GM23338 (cell line): ENCODE measurements around the gene TP73. TPM values are rescaled to one million over a fixed set of nuclear protein-coding genes. Genes with fewer than 3 reads are reported as not detected.

Source experiments
- ATAC-seq: fragments of 200-7000 bp; cut with Tn5 transposase; 3 replicates; pipeline ENCODE4 v1.9.1; 2020
- DNase-seq: peaks from one replicate; pipeline ENCODE4 v3.0.0-alpha.2; 2015; ENCODE audit warnings: low spot score
- H2AFZ ChIP-seq: fragments of 200-600 bp; sonication (generic); 2 replicates; pipeline ENCODE4 v1.8.0; 2016; ENCODE audit warnings: antibody characterized with exemption, mild to moderate bottlenecking, moderate library complexity
- H3F3A ChIP-seq: fragments of 200-600 bp; sonication (generic); replicated peaks from 2 replicates; pipeline ENCODE4 v1.8.0; 2017; ENCODE audit warnings: antibody characterized with exemption, mixed run types, low read depth
- H3K27ac ChIP-seq: fragments of 200-600 bp; sonication (generic); 2 replicates; pipeline ENCODE4 v1.6.1; 2016; ENCODE audit warnings: low read depth
- H3K27me3 ChIP-seq: fragments of 200-600 bp; sonication (generic); 2 replicates; pipeline ENCODE4 v1.8.0; 2016; ENCODE audit warnings: mild to moderate bottlenecking, mixed run types, moderate library complexity; ENCODE audit not compliant: insufficient read depth
- H3K36me3 ChIP-seq: fragments of 200-600 bp; sonication (generic); 2 replicates; pipeline ENCODE4 v1.8.0; 2016; ENCODE audit warnings: mild to moderate bottlenecking; ENCODE audit not compliant: insufficient read depth
- H3K4me1 ChIP-seq: fragments of 200-600 bp; sonication (generic); 2 replicates; pipeline ENCODE4 v1.8.0; 2016; ENCODE audit warnings: mild to moderate bottlenecking, moderate library complexity; ENCODE audit not compliant: insufficient read depth
- H3K4me2 ChIP-seq: fragments of 200-600 bp; sonication (generic); 2 replicates; pipeline ENCODE4 v1.7.1; 2017; ENCODE audit warnings: mixed run types
- H3K4me3 ChIP-seq: fragments of 200-600 bp; sonication (generic); 2 replicates; pipeline ENCODE4 v1.6.1; 2016; ENCODE audit warnings: mixed run types
- H3K79me2 ChIP-seq: fragments of 200-600 bp; sonication (generic); replicated peaks from 2 replicates; pipeline ENCODE4 v1.8.0; 2017; ENCODE audit warnings: mild to moderate bottlenecking; ENCODE audit not compliant: insufficient read depth
- H3K9me2 ChIP-seq: fragments of 200-600 bp; sonication (generic); 2 replicates; pipeline ENCODE4 v1.8.0; 2017; ENCODE audit not compliant: insufficient read depth
- H4K20me1 ChIP-seq: fragments of 200-600 bp; sonication (generic); replicated peaks from 2 replicates; pipeline ENCODE4 v1.8.0; 2017; ENCODE audit warnings: mild to moderate bottlenecking; ENCODE audit not compliant: insufficient read depth
- H3K27ac Mint-ChIP-seq: 2 replicates; pipeline ENCODE4 v1.8.0; 2020; ENCODE audit warnings: inconsistent platforms, mild to moderate bottlenecking, moderate library complexity, mixed read lengths
- H3K27me3 Mint-ChIP-seq: 3 replicates; pipeline ENCODE4 v1.8.0; 2022; ENCODE audit warnings: low read depth, mild to moderate bottlenecking, moderate library complexity, mixed read lengths, inconsistent platforms; ENCODE audit not compliant: insufficient read depth, poor library complexity
- H3K36me3 Mint-ChIP-seq: 3 replicates; pipeline ENCODE4 v1.8.0; 2021; ENCODE audit warnings: low read depth, mild to moderate bottlenecking, inconsistent platforms, moderate library complexity, mixed read lengths
- H3K4me1 Mint-ChIP-seq: 3 replicates; pipeline ENCODE4 v1.8.0; 2020; ENCODE audit warnings: mild to moderate bottlenecking, inconsistent platforms, mixed read lengths
- H3K4me3 Mint-ChIP-seq: 3 replicates; pipeline ENCODE4 v1.8.0; 2021; ENCODE audit warnings: moderate library complexity, mild to moderate bottlenecking, inconsistent platforms, mixed read lengths
- H3K9me3 Mint-ChIP-seq: 3 replicates; pipeline ENCODE4 v1.8.0; 2020; ENCODE audit warnings: moderate library complexity, mild to moderate bottlenecking, inconsistent platforms, mixed read lengths
- CREB1 ChIP-seq: fragments of 250-450 bp; sonication (Bioruptor Pico); IDR thresholded peaks from 2 replicates; pipeline ENCODE4 v1.5.0; 2020; ENCODE audit warnings: low read depth, mild to moderate bottlenecking, moderate library complexity
- ETS1 ChIP-seq: IDR thresholded peaks from 2 replicates; pipeline ENCODE4 v1.6.1; 2016; ENCODE audit warnings: antibody characterized with exemption
- EZH2 ChIP-seq: fragments of 200-600 bp; sonication (generic); IDR thresholded peaks from one replicate; pipeline ENCODE4 v1.8.0; 2017; ENCODE audit warnings: antibody characterized with exemption, mild to moderate bottlenecking, low read depth; ENCODE audit not compliant: unreplicated experiment
- EZH2phosphoT487 ChIP-seq: fragments of 200-600 bp; sonication (generic); IDR thresholded peaks from one replicate; pipeline ENCODE4 v1.8.1; 2018; ENCODE audit warnings: antibody characterized with exemption; ENCODE audit not compliant: unreplicated experiment
- JUNB ChIP-seq: IDR thresholded peaks from one replicate; pipeline ENCODE4 v1.6.1; 2016; ENCODE audit warnings: antibody characterized with exemption; ENCODE audit not compliant: unreplicated experiment
- NANOG ChIP-seq: IDR thresholded peaks from 2 replicates; pipeline ENCODE4 v1.6.1; 2016; ENCODE audit warnings: antibody characterized with exemption, borderline replicate concordance
- POLR2AphosphoS5 ChIP-seq: IDR thresholded peaks from 2 replicates; pipeline ENCODE4 v1.6.1; 2016; ENCODE audit warnings: antibody characterized with exemption, low read depth
- STAT1 ChIP-seq: IDR thresholded peaks from one replicate; pipeline ENCODE4 v1.6.1; 2016; ENCODE audit warnings: antibody characterized with exemption; ENCODE audit not compliant: unreplicated experiment
- ZNF114 ChIP-seq: fragments of 250-450 bp; sonication (Bioruptor Pico); IDR thresholded peaks from 2 replicates; pipeline ENCODE4 v1.5.0; 2020; ENCODE audit warnings: mild to moderate bottlenecking, moderate library complexity
- ZNF331 ChIP-seq: fragments of 250-450 bp; sonication (Bioruptor Pico); IDR thresholded peaks from 2 replicates; pipeline ENCODE4 v1.5.0; 2020; ENCODE audit warnings: low read depth, mild to moderate bottlenecking, moderate library complexity
- polyA plus RNA-seq: library from polyadenylated mRNA; unstranded; fragments of >200 nt; fragmentation: Nextera tagmentation; extraction: Ambion mirVana; gene quantifications from 2 replicates; pipeline ENCODE4 v1.2.1, GENCODE V29; 2016
- total RNA-seq: library from RNA; depleted of rRNA; stranded (reverse); fragments of >200 nt; shearing (Covaris generic); gene quantifications from 2 replicates; pipeline ENCODE4 v1.2.3, GENCODE V29; 2014
- TF ChIP-seq, protein P1 (sequence below): fragments of 250-450 bp; sonication (Bioruptor Pico); IDR thresholded peaks from 2 replicates; pipeline ENCODE4 v1.5.0; 2020; ENCODE audit warnings: mild to moderate bottlenecking, moderate library complexity
- TF ChIP-seq, protein P2 (sequence below), 2 experiments: fragments of 200-600 bp in 1 of 2; sonication (generic) in 1 of 2; conservative IDR thresholded peaks; 2 replicates each; pipeline versions ENCODE4 v1.5.1 to v1.6.1; 2016 to 2017; ENCODE audit warnings: antibody characterized with exemption in 2 of 2, low read depth in 2 of 2, mild to moderate bottlenecking in 2 of 2, moderate library complexity in 1 of 2

TP73 gene
- total and polyA plus RNA-seq, 2 experiments from 2014 or later = 1.4 to 3.4 TPM

DNA sequence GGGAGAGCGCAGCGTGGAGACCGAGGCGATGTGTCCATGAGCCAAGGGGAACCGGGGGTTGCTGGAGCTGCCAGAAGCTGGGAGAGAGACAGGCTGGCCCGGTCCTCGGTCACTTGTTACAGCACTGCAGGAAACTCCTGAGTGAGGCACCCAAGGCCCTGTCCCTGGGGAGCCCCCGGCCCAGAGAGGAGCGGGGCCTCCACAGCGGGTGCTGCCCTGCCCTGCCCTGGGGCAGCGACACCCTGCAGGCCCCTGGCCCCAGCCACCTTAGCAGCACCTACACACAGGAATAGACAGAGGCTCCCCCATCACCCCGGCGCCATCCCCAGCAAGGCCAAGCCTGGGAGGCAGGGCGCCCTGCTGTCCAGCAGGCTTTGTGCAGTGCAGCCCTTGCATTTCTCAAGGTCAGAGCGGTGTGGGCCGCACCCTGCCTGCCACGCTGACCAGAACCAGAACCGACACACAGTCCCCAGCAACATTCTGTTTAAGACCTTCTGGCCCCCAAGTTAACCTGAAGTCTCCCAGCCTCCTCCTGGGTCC lies 34.4 kb upstream of the TP73 start:
- Histone ChIP-seq H3K4me2 (no peak overlapping the region), H3K27ac (no peak overlapping the region), H3K4me1 (peaks cover 10% of the 10 kb centered on the region; the same call in 1 of the 2 replicates), H3K36me3 (no peaks in the 10 kb centered on the region), H2AFZ (no peak overlapping the region), H3F3A (no peaks in the 10 kb centered on the region), H3K4me3 (no peak overlapping the region), H3K27me3 (peaks cover 5% of the 10 kb centered on the region; the same call in 1 of the 2 replicates), H4K20me1 (no peaks in the 10 kb centered on the region), H3K9me2 (no peaks in the 10 kb centered on the region), H3K79me2 (no peaks in the 10 kb centered on the region)
- no peak overlapping the region for H3K4me3 Mint-ChIP-seq
- H3K27me3 Mint-ChIP-seq = peaks cover 14% of the 10 kb centered on the region
- H3K4me1 Mint-ChIP-seq = peaks cover 30% of the 10 kb centered on the region
- DNase-seq (no peak), ATAC-seq (no peak)
- no peak overlapping the region for H3K27ac Mint-ChIP-seq
- TF ChIP-seq ZNF114 (CRISPR knock-in tag) = no peak
- TF ChIP-seq, protein P1, sequence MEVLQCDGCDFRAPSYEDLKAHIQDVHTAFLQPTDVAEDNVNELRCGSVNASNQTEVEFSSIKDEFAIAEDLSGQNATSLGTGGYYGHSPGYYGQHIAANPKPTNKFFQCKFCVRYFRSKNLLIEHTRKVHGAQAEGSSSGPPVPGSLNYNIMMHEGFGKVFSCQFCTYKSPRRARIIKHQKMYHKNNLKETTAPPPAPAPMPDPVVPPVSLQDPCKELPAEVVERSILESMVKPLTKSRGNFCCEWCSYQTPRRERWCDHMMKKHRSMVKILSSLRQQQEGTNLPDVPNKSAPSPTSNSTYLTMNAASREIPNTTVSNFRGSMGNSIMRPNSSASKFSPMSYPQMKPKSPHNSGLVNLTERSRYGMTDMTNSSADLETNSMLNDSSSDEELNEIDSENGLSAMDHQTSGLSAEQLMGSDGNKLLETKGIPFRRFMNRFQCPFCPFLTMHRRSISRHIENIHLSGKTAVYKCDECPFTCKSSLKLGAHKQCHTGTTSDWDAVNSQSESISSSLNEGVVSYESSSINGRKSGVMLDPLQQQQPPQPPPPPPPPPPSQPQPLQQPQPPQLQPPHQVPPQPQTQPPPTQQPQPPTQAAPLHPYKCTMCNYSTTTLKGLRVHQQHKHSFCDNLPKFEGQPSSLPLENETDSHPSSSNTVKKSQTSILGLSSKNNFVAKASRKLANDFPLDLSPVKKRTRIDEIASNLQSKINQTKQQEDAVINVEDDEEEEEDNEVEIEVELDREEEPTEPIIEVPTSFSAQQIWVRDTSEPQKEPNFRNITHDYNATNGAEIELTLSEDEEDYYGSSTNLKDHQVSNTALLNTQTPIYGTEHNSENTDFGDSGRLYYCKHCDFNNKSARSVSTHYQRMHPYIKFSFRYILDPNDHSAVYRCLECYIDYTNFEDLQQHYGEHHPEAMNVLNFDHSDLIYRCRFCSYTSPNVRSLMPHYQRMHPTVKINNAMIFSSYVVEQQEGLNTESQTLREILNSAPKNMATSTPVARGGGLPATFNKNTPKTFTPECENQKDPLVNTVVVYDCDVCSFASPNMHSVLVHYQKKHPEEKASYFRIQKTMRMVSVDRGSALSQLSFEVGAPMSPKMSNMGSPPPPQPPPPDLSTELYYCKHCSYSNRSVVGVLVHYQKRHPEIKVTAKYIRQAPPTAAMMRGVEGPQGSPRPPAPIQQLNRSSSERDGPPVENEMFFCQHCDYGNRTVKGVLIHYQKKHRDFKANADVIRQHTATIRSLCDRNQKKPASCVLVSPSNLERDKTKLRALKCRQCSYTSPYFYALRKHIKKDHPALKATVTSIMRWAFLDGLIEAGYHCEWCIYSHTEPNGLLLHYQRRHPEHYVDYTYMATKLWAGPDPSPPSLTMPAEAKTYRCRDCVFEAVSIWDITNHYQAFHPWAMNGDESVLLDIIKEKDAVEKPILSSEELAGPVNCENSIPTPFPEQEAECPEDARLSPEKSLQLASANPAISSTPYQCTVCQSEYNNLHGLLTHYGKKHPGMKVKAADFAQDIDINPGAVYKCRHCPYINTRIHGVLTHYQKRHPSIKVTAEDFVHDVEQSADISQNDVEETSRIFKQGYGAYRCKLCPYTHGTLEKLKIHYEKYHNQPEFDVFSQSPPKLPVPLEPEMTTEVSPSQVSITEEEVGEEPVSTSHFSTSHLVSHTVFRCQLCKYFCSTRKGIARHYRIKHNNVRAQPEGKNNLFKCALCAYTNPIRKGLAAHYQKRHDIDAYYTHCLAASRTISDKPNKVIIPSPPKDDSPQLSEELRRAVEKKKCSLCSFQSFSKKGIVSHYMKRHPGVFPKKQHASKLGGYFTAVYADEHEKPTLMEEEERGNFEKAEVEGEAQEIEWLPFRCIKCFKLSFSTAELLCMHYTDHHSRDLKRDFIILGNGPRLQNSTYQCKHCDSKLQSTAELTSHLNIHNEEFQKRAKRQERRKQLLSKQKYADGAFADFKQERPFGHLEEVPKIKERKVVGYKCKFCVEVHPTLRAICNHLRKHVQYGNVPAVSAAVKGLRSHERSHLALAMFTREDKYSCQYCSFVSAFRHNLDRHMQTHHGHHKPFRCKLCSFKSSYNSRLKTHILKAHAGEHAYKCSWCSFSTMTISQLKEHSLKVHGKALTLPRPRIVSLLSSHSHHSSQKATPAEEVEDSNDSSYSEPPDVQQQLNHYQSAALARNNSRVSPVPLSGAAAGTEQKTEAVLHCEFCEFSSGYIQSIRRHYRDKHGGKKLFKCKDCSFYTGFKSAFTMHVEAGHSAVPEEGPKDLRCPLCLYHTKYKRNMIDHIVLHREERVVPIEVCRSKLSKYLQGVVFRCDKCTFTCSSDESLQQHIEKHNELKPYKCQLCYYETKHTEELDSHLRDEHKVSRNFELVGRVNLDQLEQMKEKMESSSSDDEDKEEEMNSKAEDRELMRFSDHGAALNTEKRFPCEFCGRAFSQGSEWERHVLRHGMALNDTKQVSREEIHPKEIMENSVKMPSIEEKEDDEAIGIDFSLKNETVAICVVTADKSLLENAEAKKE = no peak
- TF ChIP-seq, protein P2, sequence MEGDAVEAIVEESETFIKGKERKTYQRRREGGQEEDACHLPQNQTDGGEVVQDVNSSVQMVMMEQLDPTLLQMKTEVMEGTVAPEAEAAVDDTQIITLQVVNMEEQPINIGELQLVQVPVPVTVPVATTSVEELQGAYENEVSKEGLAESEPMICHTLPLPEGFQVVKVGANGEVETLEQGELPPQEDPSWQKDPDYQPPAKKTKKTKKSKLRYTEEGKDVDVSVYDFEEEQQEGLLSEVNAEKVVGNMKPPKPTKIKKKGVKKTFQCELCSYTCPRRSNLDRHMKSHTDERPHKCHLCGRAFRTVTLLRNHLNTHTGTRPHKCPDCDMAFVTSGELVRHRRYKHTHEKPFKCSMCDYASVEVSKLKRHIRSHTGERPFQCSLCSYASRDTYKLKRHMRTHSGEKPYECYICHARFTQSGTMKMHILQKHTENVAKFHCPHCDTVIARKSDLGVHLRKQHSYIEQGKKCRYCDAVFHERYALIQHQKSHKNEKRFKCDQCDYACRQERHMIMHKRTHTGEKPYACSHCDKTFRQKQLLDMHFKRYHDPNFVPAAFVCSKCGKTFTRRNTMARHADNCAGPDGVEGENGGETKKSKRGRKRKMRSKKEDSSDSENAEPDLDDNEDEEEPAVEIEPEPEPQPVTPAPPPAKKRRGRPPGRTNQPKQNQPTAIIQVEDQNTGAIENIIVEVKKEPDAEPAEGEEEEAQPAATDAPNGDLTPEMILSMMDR (conservative IDR thresholded peaks at IDR 0.05; ENCODE audit: low read depth in 2 of 2) = no peak
- TF ChIP-seq ETS1 = no peak
- no peak for TF ChIP-seq STAT1
- TF ChIP-seq CREB1 (CRISPR knock-in tag) = no peak
- TF ChIP-seq ZNF331 (CRISPR knock-in tag) = no peak
- TF ChIP-seq NANOG = no peak
- TF ChIP-seq EZH2phosphoT487 = no peak
- TF ChIP-seq EZH2 = no peak
- TF ChIP-seq POLR2AphosphoS5 = no peak
- no peak for TF ChIP-seq JUNB
- no peaks in the 10 kb centered on the region for H3K36me3 Mint-ChIP-seq
- H3K9me3 Mint-ChIP-seq = peaks cover 3% of the 10 kb centered on the region; the same call in 2 of the 3 replicates
